Measurements from ENCODE around the gene CACNA2D2. TPM values are rescaled to one million over a fixed set of nuclear protein-coding genes. Genes with fewer than 3 reads are reported as not detected.
A peak's percentile ranks its signal among the peaks of the same experiment; 100 is the strongest.

Gene CACNA2D2
- polyA plus RNA-seq, 1 of the 3 experiments (the other 2 are of a cell fraction): 1.1 TPM

- TF ChIP-seq REST (IDR thresholded peaks at IDR 0.05; ENCODE audit: low read depth, low read length): no peak
- TF ChIP-seq CTCF (IDR thresholded peaks at IDR 0.05): no peak
- TF ChIP-seq PBX3 (IDR thresholded peaks at IDR 0.05): no peak
- no peak for TF ChIP-seq IRF3 (IDR thresholded peaks at IDR 0.05; ENCODE audit: low read depth, low read length)
- TF ChIP-seq ELF1 (IDR thresholded peaks at IDR 0.05): no peak
- TF ChIP-seq MEF2A (IDR thresholded peaks at IDR 0.05; ENCODE audit: borderline replicate concordance, low read depth): no peak
- TF ChIP-seq CHD2 (IDR thresholded peaks at IDR 0.05; ENCODE audit: low read length, partially characterized antibody): peak; percentile 31
- no peak for TF ChIP-seq POLR2AphosphoS5 (IDR thresholded peaks at IDR 0.05; ENCODE audit: low read depth, low read length)
- 0 out of 2 replicates have a peak, but pooled peaks have one; percentile 22 for TF ChIP-seq TAF1 (IDR thresholded peaks at IDR 0.05; ENCODE audit: borderline replicate concordance, low read depth, low read length)
- TF ChIP-seq GATA2 (CRISPR knock-in tag; IDR thresholded peaks at IDR 0.05): no peak
- peak; percentile 85 for TF ChIP-seq MXI1 (IDR thresholded peaks at IDR 0.05; ENCODE audit: low read depth, low read length)
- peak; percentile 58 for TF ChIP-seq MAX (IDR thresholded peaks at IDR 0.05; ENCODE audit: low read depth)
- TF ChIP-seq EZH2phosphoT487 (IDR thresholded peaks at IDR 0.05; ENCODE audit: borderline replicate concordance, low read depth): no peak
Observed at GRCh38 chr3:50320853-50321335, 182.5 kb downstream of the CACNA2D2 start (continued).

Data from SK-N-SH (cell line).